Fibroblast of lung (primary cell): ENCODE results near the gene CYGB.

ENCODE experiments used
- EZH2 ChIP-seq: IDR thresholded peaks from 2 replicates; pipeline ENCODE4 v1.5.1; 2012; ENCODE audit warnings: low read length, control low read depth, mild to moderate bottlenecking; ENCODE audit errors: missing control alignments
- TF ChIP-seq, protein P1 (sequence below), 2 donors: IDR thresholded peaks in 1 of 2; conservative IDR thresholded peaks in 1 of 2; 1 replicate in 1 of 2; 2 replicates in 1 of 2; pipeline ENCODE4 v1.5.1; 2011 to 2012; ENCODE audit warnings: low read length in 2 of 2, control low read depth in 1 of 2, inconsistent platforms in 1 of 2, low read depth in 1 of 2, mild to moderate bottlenecking in 1 of 2

DNA sequence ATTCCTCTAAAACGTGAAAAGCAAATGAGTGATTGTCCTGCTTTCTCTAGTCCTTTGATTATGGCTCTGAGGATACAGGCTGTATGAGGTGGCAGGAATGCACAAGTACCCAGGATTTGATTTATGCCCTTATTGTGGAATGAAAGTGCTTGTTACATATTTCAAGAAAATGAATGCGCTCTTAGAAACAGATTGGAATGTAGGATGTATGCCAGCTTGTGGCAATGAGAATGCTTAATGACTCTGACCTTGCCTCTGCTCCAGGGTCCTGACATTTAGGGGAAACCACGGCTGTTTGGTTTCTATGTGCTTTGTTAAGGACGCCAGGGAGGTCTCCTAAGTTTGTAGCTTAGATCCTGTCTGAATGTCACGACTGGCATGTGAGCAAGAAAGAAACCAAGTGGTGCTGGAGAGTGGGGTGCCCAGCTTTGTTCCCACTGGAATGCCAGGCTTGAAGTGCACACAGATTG lies 24.3 kb upstream of the CYGB start:
- TF ChIP-seq EZH2: no peak
- TF ChIP-seq, protein P1, sequence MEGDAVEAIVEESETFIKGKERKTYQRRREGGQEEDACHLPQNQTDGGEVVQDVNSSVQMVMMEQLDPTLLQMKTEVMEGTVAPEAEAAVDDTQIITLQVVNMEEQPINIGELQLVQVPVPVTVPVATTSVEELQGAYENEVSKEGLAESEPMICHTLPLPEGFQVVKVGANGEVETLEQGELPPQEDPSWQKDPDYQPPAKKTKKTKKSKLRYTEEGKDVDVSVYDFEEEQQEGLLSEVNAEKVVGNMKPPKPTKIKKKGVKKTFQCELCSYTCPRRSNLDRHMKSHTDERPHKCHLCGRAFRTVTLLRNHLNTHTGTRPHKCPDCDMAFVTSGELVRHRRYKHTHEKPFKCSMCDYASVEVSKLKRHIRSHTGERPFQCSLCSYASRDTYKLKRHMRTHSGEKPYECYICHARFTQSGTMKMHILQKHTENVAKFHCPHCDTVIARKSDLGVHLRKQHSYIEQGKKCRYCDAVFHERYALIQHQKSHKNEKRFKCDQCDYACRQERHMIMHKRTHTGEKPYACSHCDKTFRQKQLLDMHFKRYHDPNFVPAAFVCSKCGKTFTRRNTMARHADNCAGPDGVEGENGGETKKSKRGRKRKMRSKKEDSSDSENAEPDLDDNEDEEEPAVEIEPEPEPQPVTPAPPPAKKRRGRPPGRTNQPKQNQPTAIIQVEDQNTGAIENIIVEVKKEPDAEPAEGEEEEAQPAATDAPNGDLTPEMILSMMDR (conservative IDR thresholded peaks at IDR 0.05 in 1 of 2, IDR thresholded peaks at IDR 0.05 in 1 of 2; ENCODE audit: low read depth in 1 of 2, low read length in 2 of 2): no peak
